ENCODE data around the gene RSPH4A.

Gene RSPH4A

DNA sequence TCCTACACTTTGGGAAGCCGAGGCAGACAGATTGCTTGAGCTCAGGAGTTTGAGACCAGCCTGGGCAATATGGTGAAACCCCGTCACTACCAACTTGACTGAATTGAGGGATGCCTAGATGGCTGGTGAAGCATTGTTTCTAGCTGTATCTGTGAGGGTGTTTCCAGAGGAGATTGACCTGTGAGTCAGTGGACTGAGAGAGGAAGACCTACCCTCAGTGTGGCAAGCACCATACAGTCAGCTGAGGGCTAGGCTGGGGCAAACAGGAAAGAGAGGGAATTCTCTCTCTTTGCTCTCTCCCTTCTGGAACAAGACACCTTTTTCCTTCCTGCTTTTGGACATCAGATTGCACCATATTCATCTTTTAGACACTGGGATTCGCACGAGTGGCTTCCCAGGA is 56.0 kb downstream of the RSPH4A start:
- Histone ChIP-seq H3K9me3 (ENCODE audit: control insufficient read depth, insufficient read depth, low read length) (no peaks in the 10 kb centered on the region), H3K36me3 (ENCODE audit: control insufficient read depth, insufficient read depth, low read length) (no peaks in the 10 kb centered on the region), H3K9ac (ENCODE audit: low read depth, low read length) (no peak overlapping the region), H3K4me3 (ENCODE audit: low read depth, low read length) (no peak overlapping the region), H3K27me3 (ENCODE audit: control insufficient read depth, insufficient read depth, low read length) (no peaks in the 10 kb centered on the region), H3K4me1 (ENCODE audit: control insufficient read depth, insufficient read depth, low read length) (no peaks in the 10 kb centered on the region)

DNA sequence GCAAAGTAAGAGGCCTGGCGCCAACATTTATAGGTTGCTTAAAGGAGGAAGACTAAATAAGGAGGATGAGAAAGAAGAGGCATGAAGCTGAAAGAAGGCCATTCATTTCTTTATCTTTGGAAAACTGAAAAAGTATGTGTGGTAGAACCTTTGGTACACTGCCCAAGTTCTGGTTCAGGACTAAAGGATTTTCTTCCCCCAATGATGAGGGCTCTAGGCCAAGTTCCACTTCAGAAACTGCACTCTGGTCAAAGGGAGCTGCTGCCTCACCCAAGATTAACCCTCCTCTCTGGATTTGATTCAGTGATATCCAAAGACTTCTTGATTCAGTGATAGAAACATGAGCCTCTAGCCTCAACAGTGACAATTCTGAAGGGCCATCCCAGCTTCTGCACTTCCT is 59.7 kb downstream of the RSPH4A start:
- Histone ChIP-seq H3K9me3 (ENCODE audit: control insufficient read depth, insufficient read depth, low read length) (no peaks in the 10 kb centered on the region), H3K4me1 (ENCODE audit: control insufficient read depth, insufficient read depth, low read length) (no peaks in the 10 kb centered on the region), H3K9ac (ENCODE audit: low read depth, low read length) (no peak overlapping the region), H3K36me3 (ENCODE audit: control insufficient read depth, insufficient read depth, low read length) (no peaks in the 10 kb centered on the region), H3K27me3 (ENCODE audit: control insufficient read depth, insufficient read depth, low read length) (no peaks in the 10 kb centered on the region), H3K4me3 (ENCODE audit: low read depth, low read length) (no peak overlapping the region)

DNA sequence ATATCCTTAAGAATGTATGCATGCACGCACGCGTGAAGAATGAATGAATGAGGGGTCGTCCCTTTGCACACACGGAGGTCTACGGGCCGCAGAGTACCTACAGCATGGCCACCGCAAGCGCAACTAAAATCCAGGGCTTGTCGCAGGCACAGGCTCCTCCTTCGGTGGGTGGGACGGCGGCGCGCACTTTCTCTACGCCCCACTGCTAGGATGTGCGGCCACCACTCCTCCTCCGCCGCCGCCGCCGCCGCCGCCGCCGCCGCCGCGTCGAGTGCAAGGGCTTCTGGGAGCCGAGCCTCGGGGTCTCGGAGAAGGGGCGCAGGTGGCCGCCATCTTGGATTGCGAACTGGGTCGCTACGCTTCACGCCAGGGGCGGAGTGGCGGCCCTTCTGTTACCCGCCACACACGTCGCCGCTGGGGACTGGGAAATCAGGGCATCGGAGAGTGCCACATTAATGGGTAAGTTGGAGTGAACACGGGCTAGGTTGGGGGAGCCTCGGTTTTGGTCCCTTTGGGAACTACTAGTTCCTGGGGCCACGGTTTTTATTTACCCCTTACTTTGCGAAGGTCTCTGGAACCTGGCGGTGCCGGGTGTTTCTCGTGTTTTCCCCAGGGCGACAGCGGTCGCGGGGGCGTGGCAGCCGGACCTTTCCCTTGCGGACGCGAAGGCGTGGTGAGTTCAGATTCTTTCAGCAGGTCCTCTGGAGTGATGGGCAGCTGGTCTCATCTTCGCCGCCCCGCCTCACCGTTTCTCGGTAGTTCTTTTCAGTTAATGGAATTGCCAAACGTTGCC is 64.8 kb downstream of the RSPH4A start, which contains the start of gene KPNA5:
TSS of gene KPNA5 (plus strand) at position 332 of the 793 bp plus-strand sequence. CDS start at position 456, 124 bp downstream.
- Histone ChIP-seq H3K36me3 (ENCODE audit: control insufficient read depth, insufficient read depth, low read length) (no peaks in the 10 kb centered on the region), H3K9me3 (ENCODE audit: control insufficient read depth, insufficient read depth, low read length) (no peaks in the 10 kb centered on the region), H3K4me1 (ENCODE audit: control insufficient read depth, insufficient read depth, low read length) (no peaks in the 10 kb centered on the region), H3K4me3 (ENCODE audit: low read depth, low read length) (peak within 1 kb of the TSS; percentile 84), H3K9ac (ENCODE audit: low read depth, low read length) (peak within 1 kb of the TSS; percentile 92), H3K27me3 (ENCODE audit: control insufficient read depth, insufficient read depth, low read length) (no peaks in the 10 kb centered on the region)

DNA sequence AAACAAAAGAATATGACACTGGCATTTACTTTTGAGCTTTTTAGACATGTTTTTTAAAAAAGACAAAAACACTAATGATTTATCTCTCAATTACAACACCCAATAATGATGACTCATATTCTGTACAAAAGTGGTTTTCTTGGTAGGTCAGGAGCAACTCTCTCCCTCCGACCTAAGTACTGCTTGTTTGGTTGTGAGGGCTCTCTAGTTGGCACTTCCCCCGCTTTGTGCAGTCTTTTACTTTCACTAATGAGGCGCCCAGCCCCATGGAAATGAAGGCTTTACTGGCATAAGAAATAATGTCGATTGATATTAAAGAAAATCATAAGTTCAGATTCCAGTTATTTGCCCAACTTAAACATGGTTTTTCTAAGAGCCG is 66.0 kb downstream of the RSPH4A start:
- H3K36me3 ChIP-seq (ENCODE audit: control insufficient read depth, insufficient read depth, low read length): no peaks in the 10 kb centered on the region
- no peaks in the 10 kb centered on the region for H3K9me3 ChIP-seq (ENCODE audit: control insufficient read depth, insufficient read depth, low read length)
- H3K9ac ChIP-seq (ENCODE audit: low read depth, low read length): no peak overlapping the region
- H3K4me1 ChIP-seq (ENCODE audit: control insufficient read depth, insufficient read depth, low read length): no peaks in the 10 kb centered on the region
- peak overlapping the region; percentile 84 for H3K4me3 ChIP-seq (ENCODE audit: low read depth, low read length)
- no peaks in the 10 kb centered on the region for H3K27me3 ChIP-seq (ENCODE audit: control insufficient read depth, insufficient read depth, low read length)
